Measurements from ENCODE around the gene CARD19.

CARD19 gene
- 47.9 to 122 (median 81.9) reads per million in 4 experiments for total RNA-seq

GRCh38 chr9:93096131-93096802 is at the start of gene CARD19:
Gene CARD19 (plus strand): TSS chr9:93096217. CDS start chr9:93096346, 129 bp downstream.
- peak; percentile 53 for DNase-seq

DNA sequence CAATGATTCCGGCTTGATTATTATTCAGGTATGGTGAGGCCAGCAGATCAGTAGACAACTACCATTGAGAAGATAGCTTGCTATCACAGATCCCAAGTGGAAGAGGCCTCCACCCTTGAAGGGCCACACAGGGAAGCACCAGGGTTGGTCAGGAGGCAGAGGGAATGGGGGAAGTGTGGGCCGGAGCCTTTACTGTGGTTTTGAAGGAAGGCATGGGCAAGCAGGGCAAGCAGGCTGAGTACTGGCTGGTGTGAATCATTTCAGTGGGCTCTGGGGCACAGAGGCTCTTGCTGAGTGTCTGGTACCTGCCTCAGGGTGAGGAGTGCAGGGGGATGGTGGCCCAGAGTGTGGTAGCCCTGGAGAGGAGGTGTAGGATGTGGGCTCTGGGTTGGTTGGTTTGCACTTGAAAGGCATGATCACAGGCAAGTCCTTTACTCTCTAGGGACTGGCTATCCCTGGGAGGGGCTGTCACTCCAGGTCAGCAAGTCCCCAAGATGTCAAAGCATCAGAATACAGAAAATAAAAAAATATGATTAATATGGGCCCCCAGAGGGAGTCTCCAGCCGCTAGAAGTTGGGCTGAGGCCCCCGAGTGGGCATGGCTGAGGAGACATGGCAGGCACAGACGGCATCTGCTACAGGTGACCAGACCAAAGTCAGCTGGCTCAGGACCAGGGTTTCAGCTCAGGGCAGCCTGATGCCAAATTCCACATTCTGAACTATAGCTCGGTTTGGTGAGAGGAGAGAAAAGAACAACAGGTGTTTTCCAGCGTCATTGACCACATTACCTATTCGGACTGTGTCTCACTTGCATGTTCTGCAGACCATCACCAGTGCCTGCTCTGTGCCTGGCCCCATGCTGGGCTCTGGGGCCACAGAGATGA is 47.2 kb upstream of the CARD19 start:
- no peak for DNase-seq

- DNase-seq = no peak
Measured at GRCh38 chr9:93049491-93049890, 46.5 kb upstream of the CARD19 start.

DNA sequence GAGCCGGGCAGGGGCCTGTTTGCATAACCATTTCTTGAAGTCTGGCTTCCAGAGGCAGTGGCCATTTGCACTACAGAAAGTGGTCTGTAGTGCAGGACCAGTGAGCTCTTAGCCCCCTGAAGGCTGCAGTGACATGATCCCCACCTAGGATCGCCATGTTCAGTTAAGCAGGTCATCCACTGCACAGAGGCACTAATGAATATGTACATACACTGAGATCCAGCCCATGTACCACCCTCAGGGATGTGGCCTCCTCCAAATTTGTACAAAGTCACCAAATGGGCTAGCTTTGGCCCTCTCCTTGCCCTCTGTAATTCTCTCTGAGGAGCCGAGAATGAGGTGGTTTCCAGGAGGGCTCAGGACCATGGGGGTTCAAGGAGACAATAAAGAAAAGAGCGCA is 45.8 kb upstream of the CARD19 start:
- DNase-seq = no peak

- DNase-seq = no peak
Measured at GRCh38 chr9:93051680-93052089, 44.3 kb upstream of the CARD19 start.

DNA sequence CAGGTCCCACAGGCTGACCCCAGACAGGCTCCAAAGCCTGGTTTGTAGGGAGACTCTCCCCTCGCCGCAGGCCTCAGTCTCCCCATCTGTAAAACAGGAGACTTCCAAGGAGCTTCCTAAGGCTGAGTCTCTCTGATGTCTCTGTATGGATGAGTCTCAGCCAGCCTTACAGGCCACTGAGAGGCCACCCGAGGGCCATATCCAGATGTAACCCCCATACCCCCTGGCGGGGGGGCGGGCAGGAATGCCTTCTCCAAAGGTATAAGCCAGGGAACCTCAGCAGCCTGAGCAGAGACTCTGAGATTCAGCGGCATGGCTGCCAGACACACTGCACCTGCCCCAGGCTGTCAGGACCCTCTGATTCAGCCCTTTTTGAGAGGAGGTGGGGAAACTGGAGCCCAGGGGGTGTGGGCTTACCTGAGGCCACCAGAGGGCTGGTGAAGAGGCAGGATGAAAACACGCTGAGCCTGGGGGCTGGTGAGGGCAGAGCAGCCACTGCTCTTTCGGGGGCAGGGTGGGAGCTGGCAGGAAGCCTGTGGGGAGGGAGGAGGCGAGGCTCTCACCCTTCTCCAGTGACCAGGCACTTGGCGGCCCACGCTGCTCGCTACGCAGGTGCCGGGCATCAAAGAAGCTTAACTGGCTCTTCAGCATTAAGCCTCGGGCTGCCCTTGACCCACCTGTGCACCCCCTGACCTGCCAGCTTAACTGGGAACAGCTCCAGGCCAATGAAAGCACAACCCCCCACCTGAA is 43.1 kb upstream of the CARD19 start:
- no peak for DNase-seq

- no peak for DNase-seq
Measured at GRCh38 chr9:93053781-93054331, 42.2 kb upstream of the CARD19 start.

DNA sequence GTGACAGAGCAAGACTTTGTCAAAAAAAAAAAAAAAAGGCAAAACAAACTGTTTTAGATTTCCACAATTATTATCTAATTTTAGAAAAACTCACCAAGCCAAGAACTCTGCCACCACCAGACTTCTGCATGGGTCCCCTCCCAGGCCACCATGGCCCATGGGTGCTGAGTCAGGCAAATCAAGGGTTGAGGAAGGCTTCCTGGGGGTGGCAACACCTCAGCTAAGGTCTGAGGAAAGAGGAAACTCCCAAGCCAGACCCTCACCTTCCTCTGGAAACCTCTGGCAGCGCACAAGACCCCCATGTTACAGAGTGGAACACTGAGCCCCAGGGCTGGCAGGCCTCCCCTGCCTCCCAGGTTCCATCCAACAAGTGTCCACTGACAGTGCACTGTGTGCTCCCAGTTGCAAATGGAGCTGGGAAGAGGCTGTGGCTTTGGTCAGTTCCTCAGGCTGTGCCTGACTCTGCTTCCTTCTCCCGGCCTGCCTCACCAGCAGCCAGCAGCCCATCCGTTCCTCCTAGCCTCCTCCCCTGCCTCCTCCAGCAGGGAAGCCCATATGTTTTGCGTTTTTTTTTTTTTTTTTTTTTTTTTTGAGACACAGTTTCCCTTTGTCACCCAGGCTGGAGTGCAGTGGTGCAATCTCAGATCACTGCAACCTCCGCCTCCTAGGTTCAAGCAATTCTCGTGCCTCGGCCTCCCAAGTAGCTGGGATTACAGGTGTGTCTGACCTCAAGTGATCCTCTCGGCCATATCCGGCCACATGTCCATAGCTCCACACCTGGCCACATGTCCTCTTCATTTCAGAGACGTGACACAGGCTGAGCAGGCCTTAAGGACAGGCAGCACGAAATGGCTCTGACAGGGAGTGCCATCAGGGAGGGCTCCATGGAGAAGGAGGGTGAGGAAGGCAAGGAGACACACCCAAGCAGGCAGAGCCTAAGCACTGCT is 41.0 kb upstream of the CARD19 start:
- no peak for DNase-seq

DNA sequence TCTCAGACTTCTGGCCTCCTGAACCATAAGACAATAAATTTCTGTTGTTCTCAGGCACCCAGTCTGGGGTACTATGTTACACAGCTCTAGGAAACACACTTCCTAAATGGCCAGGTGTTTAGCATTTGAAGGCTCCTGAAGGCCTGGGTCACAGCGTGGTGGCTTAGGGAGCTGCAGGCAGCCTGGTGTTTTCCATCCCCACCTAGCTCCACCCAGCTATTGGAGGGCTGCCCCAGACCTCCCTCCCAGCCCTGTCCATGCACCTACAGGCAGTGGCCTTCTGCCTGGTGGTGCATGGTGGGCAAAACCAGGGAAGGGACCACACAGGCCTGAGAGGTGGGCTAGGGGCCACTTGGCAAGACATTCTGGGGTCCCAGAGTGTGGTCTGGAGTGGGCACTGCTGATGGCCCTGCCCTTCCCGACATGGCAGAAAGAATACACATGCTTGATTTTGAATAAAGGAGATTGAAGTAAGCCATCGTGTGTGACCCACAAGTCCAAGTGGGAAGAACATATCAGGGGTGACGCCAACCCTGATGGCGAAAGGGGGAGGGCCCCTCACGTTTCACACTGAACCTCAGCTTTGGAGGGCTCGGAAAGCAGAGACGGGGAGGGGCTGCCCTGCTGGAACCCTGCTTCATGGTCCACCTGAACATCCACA is 38.8 kb upstream of the CARD19 start:
- DNase-seq = no peak

- DNase-seq = no peak
Measured at GRCh38 chr9:93057703-93058354, 38.2 kb upstream of the CARD19 start.

GRCh38 chr9:93058355-93059010 is 37.5 kb upstream of the CARD19 start, which contains the start of gene SUSD3:
Gene SUSD3 (plus strand): TSS chr9:93058701. CDS start chr9:93058743, 42 bp downstream.
- DNase-seq = peak; percentile 53

GRCh38 chr9:93059011-93059714 is 36.9 kb upstream of the CARD19 start:
- peak; percentile 17 for DNase-seq

- DNase-seq = no peak
Measured at GRCh38 chr9:93059715-93060578, 36.1 kb upstream of the CARD19 start.

- DNase-seq = no peak
Measured at GRCh38 chr9:93060746-93061259, 35.2 kb upstream of the CARD19 start.

DNA sequence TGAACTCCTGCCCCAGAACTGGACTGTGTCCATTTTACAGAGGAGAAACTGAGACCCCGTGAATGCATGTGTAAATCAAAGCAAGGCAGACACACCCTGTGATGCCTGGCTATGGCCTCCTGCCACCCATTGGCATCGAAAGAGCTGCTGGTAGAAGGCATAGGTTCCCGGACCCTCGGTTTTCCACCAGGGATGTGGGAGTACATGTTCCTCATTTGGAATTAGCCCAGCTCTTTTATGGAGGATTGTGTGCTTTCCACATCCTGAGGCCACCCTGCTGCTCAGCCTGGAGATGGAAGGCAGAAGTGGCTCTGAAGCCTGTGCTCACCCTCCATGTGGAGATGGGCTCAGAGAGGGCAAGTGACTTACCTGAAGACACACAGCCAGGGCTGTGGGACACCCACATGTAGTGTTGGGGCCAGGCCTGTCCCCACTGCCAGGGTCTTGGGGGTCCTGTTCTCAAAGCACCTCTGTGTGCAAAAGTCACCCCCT is 34.7 kb upstream of the CARD19 start:
- DNase-seq = no peak

GRCh38 chr9:93061791-93062763 is 33.9 kb upstream of the CARD19 start:
- DNase-seq = no peak
